Measurements from ENCODE around the gene LRRC19.

The LRRC19 gene

GRCh38 chr9:27029186-27029585 lies 23.7 kb upstream of the LRRC19 start:
- no peak overlapping the region for H3K4me3 ChIP-seq
- TF ChIP-seq Cebpa-rat (IDR thresholded peaks at IDR 0.05) = no peak
- H3K36me3 ChIP-seq = no peaks in the 10 kb centered on the region
- H3K27ac ChIP-seq = no peak overlapping the region
- H3K9ac ChIP-seq = no peak overlapping the region
- H3K27me3 ChIP-seq = no peaks in the 10 kb centered on the region
- H4K20me1 ChIP-seq = no peaks in the 10 kb centered on the region
- no peak overlapping the region for H3K4me2 ChIP-seq
- no peaks in the 10 kb centered on the region for H3K9me3 ChIP-seq
- H3K4me1 ChIP-seq = no peaks in the 10 kb centered on the region

DNA sequence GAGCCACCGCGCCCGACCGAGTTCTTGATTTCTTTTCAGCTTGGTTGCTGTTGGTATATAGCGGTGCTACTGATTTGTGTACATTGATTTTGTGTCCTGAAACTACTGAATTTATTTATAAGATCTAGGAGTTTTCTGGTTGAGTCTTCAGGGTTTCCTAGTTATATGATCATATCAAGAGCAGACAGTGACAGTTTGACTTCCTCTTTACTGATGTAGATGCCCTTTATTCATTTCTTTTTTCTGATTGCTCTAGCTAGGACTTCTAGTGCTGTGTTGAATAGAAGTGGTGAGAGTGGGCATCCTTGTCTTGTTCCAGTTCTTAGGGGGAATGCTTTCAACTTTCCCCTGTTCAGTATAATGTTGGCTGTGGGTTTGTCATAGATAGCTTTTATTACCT lies 17.4 kb upstream of the LRRC19 start:
- Histone ChIP-seq H3K27me3 (no peaks in the 10 kb centered on the region), H3K9ac (no peak overlapping the region), H3K36me3 (no peaks in the 10 kb centered on the region), H3K9me3 (no peaks in the 10 kb centered on the region), H4K20me1 (no peaks in the 10 kb centered on the region), H3K4me2 (no peak overlapping the region), H3K4me3 (no peak overlapping the region), H3K27ac (no peak overlapping the region), H3K4me1 (no peaks in the 10 kb centered on the region)
- no peak for TF ChIP-seq Cebpa-rat (IDR thresholded peaks at IDR 0.05)

DNA sequence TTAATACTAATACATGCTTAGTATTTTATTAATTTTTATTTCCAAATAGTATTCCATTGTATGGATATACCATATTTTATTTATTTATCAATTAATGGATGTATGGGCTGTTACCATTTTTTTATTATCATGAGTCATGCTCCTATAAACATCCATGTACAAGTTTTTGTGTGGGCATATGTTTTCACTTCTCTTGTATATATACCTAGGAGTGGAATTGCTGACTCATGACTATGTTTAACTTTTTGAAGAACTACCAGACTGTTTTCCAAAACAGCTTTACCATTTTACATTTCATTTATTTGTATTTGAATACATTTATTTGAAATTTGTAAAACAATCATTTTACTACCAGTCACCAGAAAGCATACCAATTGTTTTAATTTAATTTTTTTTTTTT lies 14.1 kb upstream of the LRRC19 start:
- H3K4me1 ChIP-seq = no peaks in the 10 kb centered on the region
- H3K27me3 ChIP-seq = no peaks in the 10 kb centered on the region
- no peak overlapping the region for H3K4me3 ChIP-seq
- H3K27ac ChIP-seq = no peak overlapping the region
- H3K36me3 ChIP-seq = no peaks in the 10 kb centered on the region
- H4K20me1 ChIP-seq = no peaks in the 10 kb centered on the region
- H3K9ac ChIP-seq = no peak overlapping the region
- no peaks in the 10 kb centered on the region for H3K9me3 ChIP-seq
- H3K4me2 ChIP-seq = no peak overlapping the region
- TF ChIP-seq Cebpa-rat (IDR thresholded peaks at IDR 0.05) = no peak

- Histone ChIP-seq H4K20me1 (no peaks in the 10 kb centered on the region), H3K4me3 (no peak overlapping the region), H3K27ac (no peak overlapping the region), H3K36me3 (no peaks in the 10 kb centered on the region), H3K4me1 (no peaks in the 10 kb centered on the region), H3K4me2 (no peak overlapping the region), H3K9ac (no peak overlapping the region), H3K27me3 (no peaks in the 10 kb centered on the region), H3K9me3 (no peaks in the 10 kb centered on the region)
- TF ChIP-seq Cebpa-rat (IDR thresholded peaks at IDR 0.05) = no peak
Measured at GRCh38 chr9:27003426-27004077, 1.9 kb downstream of the LRRC19 start.

GRCh38 chr9:26995810-26996209 lies 9.7 kb downstream of the LRRC19 start:
- H4K20me1 ChIP-seq = no peaks in the 10 kb centered on the region
- no peaks in the 10 kb centered on the region for H3K36me3 ChIP-seq
- TF ChIP-seq Cebpa-rat (IDR thresholded peaks at IDR 0.05) = no peak
- H3K27ac ChIP-seq = no peak overlapping the region
- H3K4me1 ChIP-seq = no peaks in the 10 kb centered on the region
- H3K9me3 ChIP-seq = no peaks in the 10 kb centered on the region
- H3K4me3 ChIP-seq = no peak overlapping the region
- H3K27me3 ChIP-seq = no peaks in the 10 kb centered on the region
- H3K9ac ChIP-seq = no peak overlapping the region
- H3K4me2 ChIP-seq = no peak overlapping the region

DNA sequence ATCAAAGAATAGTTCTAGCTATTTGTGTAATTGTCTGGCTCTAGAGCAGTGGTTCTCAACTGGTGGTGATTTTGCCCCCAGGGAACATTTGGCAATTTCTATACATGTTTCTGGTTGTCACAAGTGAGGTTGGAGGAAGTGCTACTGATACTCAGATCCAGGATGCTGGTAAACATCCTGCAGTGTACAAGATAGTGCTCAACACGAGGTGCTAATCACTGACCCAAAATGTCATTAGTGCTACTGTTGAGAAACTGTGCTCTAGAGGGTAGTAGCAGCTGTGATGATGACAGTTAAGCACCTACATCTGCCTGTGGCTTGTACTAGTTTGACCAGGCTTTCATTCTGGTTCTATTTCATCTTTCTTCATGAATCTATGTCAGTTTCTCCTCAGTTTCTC lies 22.1 kb downstream of the LRRC19 start:
- no peak overlapping the region for H3K9ac ChIP-seq
- no peak overlapping the region for H3K4me3 ChIP-seq
- H3K4me1 ChIP-seq = peaks cover 13% of the 10 kb centered on the region
- H3K27ac ChIP-seq = no peak overlapping the region
- no peaks in the 10 kb centered on the region for H3K27me3 ChIP-seq
- TF ChIP-seq Cebpa-rat (IDR thresholded peaks at IDR 0.05) = no peak
- peak overlapping the region; percentile 53 for H3K4me2 ChIP-seq
- no peaks in the 10 kb centered on the region for H3K9me3 ChIP-seq
- H4K20me1 ChIP-seq = no peaks in the 10 kb centered on the region
- no peaks in the 10 kb centered on the region for H3K36me3 ChIP-seq

- H3K36me3 ChIP-seq = no peaks in the 10 kb centered on the region
- no peak overlapping the region for H3K4me2 ChIP-seq
- H3K27me3 ChIP-seq = no peaks in the 10 kb centered on the region
- no peak overlapping the region for H3K9ac ChIP-seq
- H3K4me1 ChIP-seq = no peaks in the 10 kb centered on the region
- no peaks in the 10 kb centered on the region for H3K9me3 ChIP-seq
- no peak overlapping the region for H3K27ac ChIP-seq
- TF ChIP-seq Cebpa-rat (IDR thresholded peaks at IDR 0.05) = no peak
- no peak overlapping the region for H3K4me3 ChIP-seq
- H4K20me1 ChIP-seq = no peaks in the 10 kb centered on the region
Measured at GRCh38 chr9:26975728-26976707, 29.5 kb downstream of the LRRC19 start.

- H4K20me1 ChIP-seq = no peaks in the 10 kb centered on the region
- no peak overlapping the region for H3K27ac ChIP-seq
- TF ChIP-seq Cebpa-rat (IDR thresholded peaks at IDR 0.05) = no peak
- no peak overlapping the region for H3K4me2 ChIP-seq
- no peaks in the 10 kb centered on the region for H3K9me3 ChIP-seq
- H3K4me3 ChIP-seq = no peak overlapping the region
- no peaks in the 10 kb centered on the region for H3K27me3 ChIP-seq
- no peak overlapping the region for H3K9ac ChIP-seq
- H3K4me1 ChIP-seq = no peaks in the 10 kb centered on the region
- H3K36me3 ChIP-seq = no peaks in the 10 kb centered on the region
Measured at GRCh38 chr9:26974927-26975326, 30.5 kb downstream of the LRRC19 start.

- no peak overlapping the region for H3K27ac ChIP-seq
- H3K27me3 ChIP-seq = no peaks in the 10 kb centered on the region
- no peaks in the 10 kb centered on the region for H3K9me3 ChIP-seq
- no peaks in the 10 kb centered on the region for H3K36me3 ChIP-seq
- H3K4me3 ChIP-seq = no peak overlapping the region
- no peaks in the 10 kb centered on the region for H4K20me1 ChIP-seq
- H3K4me1 ChIP-seq = no peaks in the 10 kb centered on the region
- no peak overlapping the region for H3K9ac ChIP-seq
- no peak overlapping the region for H3K4me2 ChIP-seq
- no peak for TF ChIP-seq Cebpa-rat (IDR thresholded peaks at IDR 0.05)
Measured at GRCh38 chr9:26973989-26974388, 31.5 kb downstream of the LRRC19 start.

DNA sequence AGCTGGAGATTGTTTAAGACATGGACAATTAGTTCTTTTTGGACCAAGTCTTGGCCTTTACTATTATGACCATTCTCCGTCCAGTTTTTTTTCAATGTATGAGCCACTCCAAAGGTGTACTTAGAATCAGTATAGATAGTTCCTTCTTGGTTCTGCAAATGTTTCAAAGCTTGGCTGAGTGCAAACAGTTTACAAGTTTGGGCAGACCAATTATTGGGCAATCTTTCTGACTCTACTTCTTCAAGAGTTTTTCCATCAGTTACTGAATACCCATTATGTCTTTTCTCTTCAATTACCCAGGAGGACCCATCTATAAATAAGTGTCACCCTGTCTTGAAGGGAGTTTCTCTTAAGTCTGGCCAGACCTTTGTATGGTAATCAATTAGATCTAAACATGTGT lies 33.8 kb downstream of the LRRC19 start:
- H3K4me1 ChIP-seq = no peaks in the 10 kb centered on the region
- H3K27me3 ChIP-seq = no peaks in the 10 kb centered on the region
- no peak overlapping the region for H3K27ac ChIP-seq
- H3K9ac ChIP-seq = no peak overlapping the region
- no peak for TF ChIP-seq Cebpa-rat (IDR thresholded peaks at IDR 0.05)
- no peaks in the 10 kb centered on the region for H4K20me1 ChIP-seq
- no peak overlapping the region for H3K4me3 ChIP-seq
- no peaks in the 10 kb centered on the region for H3K9me3 ChIP-seq
- H3K4me2 ChIP-seq = no peak overlapping the region
- no peaks in the 10 kb centered on the region for H3K36me3 ChIP-seq

Data from BLaER1 (cell line).